ENCODE measurements around the gene TUNAR.

Gene TUNAR

GRCh38 chr14:95877633-95878032, 1.0 kb downstream of the TUNAR start:
- DNase-seq (ENCODE audit: low read depth): no peak
- in situ Hi-C loops (cut with HindIII; ENCODE audit: low sequenced_read_pairs): no loop called here
- H3K4me3 ChIP-seq (ENCODE audit: low read depth, low read length): no peak overlapping the region
- no peak for TF ChIP-seq CTCF (IDR thresholded peaks at IDR 0.05; ENCODE audit: low read depth, low read length, missing control alignments)

- in situ Hi-C loops (cut with HindIII; ENCODE audit: low sequenced_read_pairs): no loop called here
- no peak for DNase-seq (ENCODE audit: low read depth)
- TF ChIP-seq CTCF (IDR thresholded peaks at IDR 0.05; ENCODE audit: low read depth, low read length, missing control alignments): no peak
Observed at GRCh38 chr14:95884377-95884776, 7.7 kb downstream of the TUNAR start.

GRCh38 chr14:95885278-95885677, 8.6 kb downstream of the TUNAR start:
- TF ChIP-seq CTCF (IDR thresholded peaks at IDR 0.05; ENCODE audit: low read depth, low read length, missing control alignments): no peak

More at GRCh38 chr14:95884377-95884776, 7.7 kb downstream of the TUNAR start:
- H3K4me3 ChIP-seq (ENCODE audit: low read depth, low read length): no peak overlapping the region

GRCh38 chr14:95885866-95886265, 9.2 kb downstream of the TUNAR start:
- TF ChIP-seq CTCF (IDR thresholded peaks at IDR 0.05; ENCODE audit: low read depth, low read length, missing control alignments): no peak
- no peak for DNase-seq (ENCODE audit: low read depth)
- H3K4me3 ChIP-seq (ENCODE audit: low read depth, low read length): no peak overlapping the region
- in situ Hi-C loops (cut with HindIII; ENCODE audit: low sequenced_read_pairs): no loop called here

More at GRCh38 chr14:95885278-95885677, 8.6 kb downstream of the TUNAR start:
- H3K4me3 ChIP-seq (ENCODE audit: low read depth, low read length): no peak overlapping the region
- no peak for DNase-seq (ENCODE audit: low read depth)
- in situ Hi-C loops (cut with HindIII; ENCODE audit: low sequenced_read_pairs): no loop called here

- TF ChIP-seq CTCF (IDR thresholded peaks at IDR 0.05; ENCODE audit: low read depth, low read length, missing control alignments): no peak
- in situ Hi-C loops (cut with HindIII; ENCODE audit: low sequenced_read_pairs): no loop called here
- no peak for DNase-seq (ENCODE audit: low read depth)
- no peak overlapping the region for H3K4me3 ChIP-seq (ENCODE audit: low read depth, low read length)
Observed at GRCh38 chr14:95886366-95887056, 9.9 kb downstream of the TUNAR start.

GRCh38 chr14:95887351-95887750, 10.7 kb downstream of the TUNAR start:
- DNase-seq (ENCODE audit: low read depth): no peak
- no peak for TF ChIP-seq CTCF (IDR thresholded peaks at IDR 0.05; ENCODE audit: low read depth, low read length, missing control alignments)
- no peak overlapping the region for H3K4me3 ChIP-seq (ENCODE audit: low read depth, low read length)
- in situ Hi-C loops (cut with HindIII; ENCODE audit: low sequenced_read_pairs): no loop called here
